HG03521 (cell line): ENCODE measurements around the gene PDS5A.
"Not testable (repeated sequence)": the region's sequence is repeated elsewhere in the genome, so short reads cannot be mapped to it uniquely, and the experiment has no call there.

Source experiments
- ATAC-seq: cut with Tn5 transposase; IDR thresholded peaks from one replicate; pipeline ENCODE4 v1.9.1; 2021; ENCODE audit warnings: mild to moderate bottlenecking, moderate library complexity; ENCODE audit not compliant: unreplicated experiment

The PDS5A gene

DNA sequence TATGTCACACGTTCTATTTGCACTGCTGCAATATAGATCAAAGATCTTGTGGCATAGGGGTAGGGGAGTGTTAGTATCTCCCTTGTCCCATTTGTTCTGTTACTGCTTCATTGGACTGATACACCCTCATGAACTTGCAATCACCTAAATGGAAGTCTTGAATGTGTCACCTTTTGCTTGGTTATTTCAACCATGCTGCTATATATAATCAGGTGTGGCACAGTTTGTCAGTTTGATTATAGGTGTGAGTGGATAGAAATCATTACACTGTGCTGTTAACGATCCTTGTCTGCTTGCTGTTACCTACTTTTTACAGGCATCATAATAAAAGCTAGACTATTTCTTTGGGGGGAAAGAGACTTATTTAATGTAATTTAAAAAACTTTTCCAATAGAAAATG, 195.7 kb downstream of the PDS5A start:
- ATAC-seq = not testable (repeated sequence)
